GM12878 (cell line): ENCODE measurements around the gene PTPN21. TPM values are rescaled to one million over a fixed set of nuclear protein-coding genes. Genes with fewer than 3 reads are reported as not detected.

ENCODE experiments used
- CBFB ChIP-seq: IDR thresholded peaks from 2 replicates; pipeline ENCODE4 v1.6.1; 2016; ENCODE audit warnings: antibody characterized with exemption, low read depth
- E4F1 ChIP-seq: fragments of 450-650 bp; IDR thresholded peaks from 2 replicates; pipeline ENCODE4 v1.6.1; 2018; ENCODE audit warnings: borderline replicate concordance, mild to moderate bottlenecking; ENCODE audit not compliant: partially characterized antibody
- ELK1 ChIP-seq: IDR thresholded peaks from 2 replicates; pipeline ENCODE4 v1.6.1; 2012; ENCODE audit warnings: low read depth, low read length, improper control_type of control experiment
- EP300 ChIP-seq, 2 experiments: fragments of 150-350 bp in 1 of 2; IDR thresholded peaks; 2 replicates each; pipeline ENCODE4 v1.6.1; 2011 to 2012; ENCODE audit warnings: low read depth in 2 of 2, low read length in 2 of 2, borderline replicate concordance in 1 of 2, improper control_type of control experiment in 1 of 2, inconsistent platforms in 1 of 2; ENCODE audit not compliant: control insufficient read depth in 1 of 2
- ETV6 ChIP-seq, 2 experiments: fragments of 450-650 bp in 1 of 2; IDR thresholded peaks in 1 of 2; conservative IDR thresholded peaks in 1 of 2; 2 replicates each; pipeline ENCODE4 v1.6.1; 2014; ENCODE audit warnings: antibody characterized with exemption in 1 of 2, borderline replicate concordance in 1 of 2, low read depth in 1 of 2, mild to moderate bottlenecking in 1 of 2, moderate library complexity in 1 of 2
- FOS ChIP-seq: IDR thresholded peaks from 3 replicates; pipeline ENCODE4 v1.6.1; 2011; ENCODE audit warnings: borderline replicate concordance; ENCODE audit not compliant: insufficient read length; ENCODE audit errors: extremely low read depth
- TAF1 ChIP-seq: IDR thresholded peaks from 2 replicates; pipeline ENCODE4 v1.6.1; 2011; ENCODE audit warnings: mild to moderate bottlenecking, low read depth, low read length, borderline replicate concordance
- ZBTB40 ChIP-seq: fragments of 450-650 bp; IDR thresholded peaks from 2 replicates; pipeline ENCODE4 v1.6.1; 2016; ENCODE audit warnings: mild to moderate bottlenecking, moderate library complexity, borderline replicate concordance
- ZNF592 ChIP-seq: fragments of 450-650 bp; IDR thresholded peaks from 2 replicates; pipeline ENCODE4 v1.6.1; 2017; ENCODE audit warnings: mild to moderate bottlenecking, moderate library complexity
- polyA plus RNA-seq, 11 experiments: library from polyadenylated mRNA; depleted of rRNA in 4 of 11; unstranded in 6 of 11; stranded (reverse) in 5 of 11; fragments of >200 nt; fragmentation: Nextera tagmentation in 4 of 11; fragmentation: Illumina TruSeq in 1 of 11; extraction: Ambion mirVana in 4 of 11; extraction: Trizol in 1 of 11; gene quantifications; 1 replicate in 1 of 11; 2 replicates in 10 of 11; pipeline versions ENCODE4 v1.2.1 to v1.2.3, GENCODE V29; 2011 to 2016; ENCODE audit warnings: inconsistent platforms in 2 of 11, missing spikeins in 2 of 11, low read depth in 1 of 11
- total RNA-seq, 4 experiments: library from RNA; depleted of rRNA in 3 of 4; stranded (reverse); fragments of >200 nt in 3 of 4; fragmentation: Illumina TruSeq in 1 of 4; extraction: Trizol in 1 of 4; gene quantifications; 2 replicates each; pipeline versions ENCODE4 v1.2.1 to v1.2.3, GENCODE V29; 2013 to 2021

The PTPN21 gene
- total and polyA plus RNA-seq, 10 of the 15 experiments (the other 5 are each of a cell fraction or from before 2014, with no cell fraction given): 0.01 to 0.23 (median 0.04) TPM; not detected in 3

- TF ChIP-seq ELK1: no peak
- TF ChIP-seq E4F1: no peak
- no peak for TF ChIP-seq ZNF592
- no peak for TF ChIP-seq ZBTB40
- no peak for TF ChIP-seq ETV6 (conservative IDR thresholded peaks at IDR 0.05 in 1 of 2, IDR thresholded peaks at IDR 0.05 in 1 of 2; ENCODE audit: borderline replicate concordance in 1 of 2, low read depth in 1 of 2)
- no peak for TF ChIP-seq TAF1
- no peak for TF ChIP-seq EP300 (IDR thresholded peaks at IDR 0.05; ENCODE audit: borderline replicate concordance in 1 of 2, control insufficient read depth in 1 of 2, low read depth in 2 of 2, low read length in 2 of 2)
- no peak for TF ChIP-seq CBFB
- no peak for TF ChIP-seq FOS
Observed at GRCh38 chr14:88515499-88516221, 39.1 kb downstream of the PTPN21 start (continued).
